D721Med (cell line): ENCODE results near the gene PET100.
"Not testable (repeated sequence)": the region's sequence is repeated elsewhere in the genome, so short reads cannot be mapped to it uniquely, and the experiment has no call there.

Source experiments
- DNase-seq: peaks from one replicate; pipeline ENCODE4 v3.0.0; 2011; ENCODE audit warnings: low spot score; ENCODE audit not compliant: insufficient read length
- FAIRE-seq: peaks from 2 replicates; lab custom pipeline; 2011; peaks lifted over from hg19 to GRCh38; lab: Jason Lieb, UNC
- CTCF ChIP-seq: IDR thresholded peaks from 2 replicates; pipeline ENCODE4 v1.5.1; 2012; ENCODE audit warnings: mild to moderate bottlenecking, control low read depth; ENCODE audit not compliant: insufficient read depth; ENCODE audit errors: missing control alignments

The PET100 gene

GRCh38 chr19:7641290-7642276 is 12.0 kb downstream of the PET100 start:
- DNase-seq (no peak), FAIRE-seq (no peak)
- TF ChIP-seq CTCF: no peak

GRCh38 chr19:7642295-7643030 is 12.9 kb downstream of the PET100 start:
- FAIRE-seq: no peak
- DNase-seq: no peak
- TF ChIP-seq CTCF: no peak

- no peak for TF ChIP-seq CTCF
- DNase-seq: no peak
- FAIRE-seq: no peak
These were observed 13.4 kb downstream of the PET100 start for GRCh38 chr19:7643031-7643415.

- not testable (repeated sequence) for DNase-seq, FAIRE-seq
These were observed 14.3 kb downstream of the PET100 start for GRCh38 chr19:7643629-7644549.

- FAIRE-seq: no peak
- no peak for TF ChIP-seq CTCF
- no peak for DNase-seq
These were observed 14.9 kb downstream of the PET100 start for GRCh38 chr19:7644550-7644877.

GRCh38 chr19:7645163-7645562 is 15.6 kb downstream of the PET100 start:
- DNase-seq: no peak
- no peak for TF ChIP-seq CTCF
- FAIRE-seq: no peak
